ENCODE results near the gene GPRIN1.

- TF ChIP-seq CTCF (conservative IDR thresholded peaks at IDR 0.05; ENCODE audit: low read depth, low read length) (no peak), POLR2A (IDR thresholded peaks at IDR 0.05; ENCODE audit: low read depth, low read length) (no peak), RAD21 (IDR thresholded peaks at IDR 0.05; ENCODE audit: low read length) (no peak), NFE2L2 (IDR thresholded peaks at IDR 0.05; ENCODE audit: low read depth, low read length) (no peak), SMC3 (IDR thresholded peaks at IDR 0.05; ENCODE audit: low read depth, low read length) (no peak), CEBPB (IDR thresholded peaks at IDR 0.05; ENCODE audit: low read depth, low read length) (no peak), RFX5 (IDR thresholded peaks at IDR 0.05; ENCODE audit: low read depth, low read length) (no peak), ELK1 (IDR thresholded peaks at IDR 0.05; ENCODE audit: borderline replicate concordance, low read depth, low read length) (no peak), RCOR1 (IDR thresholded peaks at IDR 0.05; ENCODE audit: insufficient replicate concordance, low read length) (no peak), MAFK (IDR thresholded peaks at IDR 0.05; ENCODE audit: low read depth, low read length) (no peak)
These were observed 26.9 kb downstream of the GPRIN1 start for GRCh38 chr5:176583076-176583475.

All from IMR-90 (cell line).